HG03135 (cell line): ENCODE results near the gene EFR3B.

Experiments
- ATAC-seq: cut with Tn5 transposase; IDR thresholded peaks from one replicate; pipeline ENCODE4 v1.9.1; 2021; ENCODE audit warnings: mild to moderate bottlenecking, moderate library complexity; ENCODE audit not compliant: unreplicated experiment

Gene EFR3B

DNA sequence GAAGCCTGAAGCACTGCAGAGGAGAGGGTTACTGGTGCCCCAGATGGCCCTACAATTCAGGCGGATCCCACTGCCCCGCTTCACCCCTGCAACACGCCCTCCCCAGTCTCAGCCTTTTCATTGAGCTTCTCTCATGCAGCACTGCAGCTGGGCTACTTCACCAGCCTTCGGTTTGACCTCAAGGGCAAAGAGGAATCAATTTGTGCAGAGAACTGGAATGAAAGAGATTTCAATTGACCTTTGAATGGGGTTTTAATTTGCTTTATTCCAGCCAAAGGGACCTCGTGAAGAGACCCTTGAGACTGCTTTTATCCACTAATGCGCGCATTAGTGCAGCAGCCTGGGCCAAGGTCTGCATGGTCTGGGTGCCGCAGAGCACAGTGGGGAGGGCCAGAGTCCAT lies 135.3 kb downstream of the EFR3B start:
- ATAC-seq, result no peak

- ATAC-seq, result no peak
These were observed 137.1 kb downstream of the EFR3B start for GRCh38 chr2:25178976-25179375.

DNA sequence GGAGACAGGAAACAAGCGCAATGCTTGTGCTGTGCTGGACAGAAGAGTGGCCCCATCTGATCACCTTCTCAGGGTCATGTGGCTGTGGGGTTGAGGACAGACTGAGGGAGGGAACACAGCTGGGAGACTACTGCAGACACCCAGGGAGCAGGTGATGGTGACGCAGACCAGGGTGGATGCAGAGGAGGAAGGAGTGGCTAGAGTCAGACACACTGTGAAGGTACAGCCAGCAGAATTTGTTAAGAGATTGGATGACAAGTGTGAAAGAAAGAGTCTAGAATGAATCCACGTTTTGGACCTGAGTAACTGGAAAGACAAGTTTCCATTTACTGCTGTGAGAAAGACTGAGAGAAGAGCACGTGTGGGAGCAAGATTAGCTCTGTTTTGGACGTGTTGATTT lies 142.4 kb downstream of the EFR3B start:
- ATAC-seq, result no peak

GRCh38 chr2:25187729-25188350 lies 146.0 kb downstream of the EFR3B start:
- no peak for ATAC-seq

DNA sequence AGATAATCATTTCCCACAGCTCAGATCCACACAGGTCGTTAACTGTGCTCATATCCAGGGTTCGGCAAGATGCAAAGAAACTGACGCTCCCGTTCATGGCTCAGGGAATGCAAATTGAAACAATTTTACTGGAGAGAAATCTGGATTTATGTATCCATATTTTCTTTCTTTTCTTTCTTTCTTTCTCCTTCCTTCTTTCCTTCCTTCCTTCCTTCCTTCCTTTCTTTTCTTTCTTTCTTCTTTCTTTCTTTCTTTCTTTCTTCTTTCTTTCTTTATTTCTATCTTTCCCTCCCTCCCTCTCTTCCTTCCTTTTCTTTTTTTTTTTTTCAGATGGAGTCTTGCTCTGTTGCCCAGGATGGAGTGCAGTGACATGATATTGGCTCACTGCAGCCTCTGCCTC lies 146.5 kb downstream of the EFR3B start:
- ATAC-seq, result no peak

DNA sequence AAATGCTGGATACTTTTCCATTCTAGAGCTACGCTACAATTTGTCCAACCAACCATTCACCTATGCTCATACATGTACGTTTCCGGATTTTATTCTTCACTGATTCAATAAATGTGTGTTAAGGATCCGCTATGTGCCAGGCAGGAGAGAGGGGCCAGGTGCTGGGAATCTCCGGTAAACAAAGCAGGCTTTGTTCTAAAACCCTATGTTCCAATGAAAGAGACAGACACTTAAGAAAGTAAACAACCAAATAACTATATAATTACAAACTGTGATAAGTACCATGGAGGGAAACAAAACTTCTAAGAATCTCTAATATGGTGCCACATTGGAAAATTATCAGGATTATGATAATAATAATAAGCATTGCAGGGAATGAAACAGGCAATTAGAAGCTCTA lies 148.7 kb downstream of the EFR3B start:
- no peak for ATAC-seq

DNA sequence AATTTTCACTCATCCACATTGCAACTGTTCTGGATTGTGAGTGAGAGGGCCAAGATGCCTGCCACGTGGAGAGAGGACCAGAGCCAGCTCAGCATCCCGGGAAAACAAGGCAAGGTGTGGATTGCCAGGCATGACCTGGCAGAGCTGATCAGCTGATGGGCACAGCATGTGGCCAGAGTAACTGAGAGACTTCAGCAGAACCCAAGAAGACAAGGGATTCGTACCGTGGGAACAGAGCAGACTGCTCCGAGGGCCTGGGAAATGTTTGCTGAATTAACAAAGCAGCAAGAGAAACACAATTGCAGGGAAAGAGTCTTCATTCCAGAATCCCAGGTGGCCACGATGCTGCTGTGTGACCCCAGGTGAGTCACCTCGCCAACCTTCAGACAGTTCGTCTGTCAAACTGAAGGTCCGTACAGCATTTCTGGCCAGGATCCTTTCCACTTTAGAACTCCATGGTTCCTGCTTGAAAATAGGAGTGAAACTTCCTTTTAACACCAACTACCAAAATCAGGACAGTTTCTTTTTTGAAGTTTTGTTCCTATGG lies 152.8 kb downstream of the EFR3B start:
- no peak for ATAC-seq

DNA sequence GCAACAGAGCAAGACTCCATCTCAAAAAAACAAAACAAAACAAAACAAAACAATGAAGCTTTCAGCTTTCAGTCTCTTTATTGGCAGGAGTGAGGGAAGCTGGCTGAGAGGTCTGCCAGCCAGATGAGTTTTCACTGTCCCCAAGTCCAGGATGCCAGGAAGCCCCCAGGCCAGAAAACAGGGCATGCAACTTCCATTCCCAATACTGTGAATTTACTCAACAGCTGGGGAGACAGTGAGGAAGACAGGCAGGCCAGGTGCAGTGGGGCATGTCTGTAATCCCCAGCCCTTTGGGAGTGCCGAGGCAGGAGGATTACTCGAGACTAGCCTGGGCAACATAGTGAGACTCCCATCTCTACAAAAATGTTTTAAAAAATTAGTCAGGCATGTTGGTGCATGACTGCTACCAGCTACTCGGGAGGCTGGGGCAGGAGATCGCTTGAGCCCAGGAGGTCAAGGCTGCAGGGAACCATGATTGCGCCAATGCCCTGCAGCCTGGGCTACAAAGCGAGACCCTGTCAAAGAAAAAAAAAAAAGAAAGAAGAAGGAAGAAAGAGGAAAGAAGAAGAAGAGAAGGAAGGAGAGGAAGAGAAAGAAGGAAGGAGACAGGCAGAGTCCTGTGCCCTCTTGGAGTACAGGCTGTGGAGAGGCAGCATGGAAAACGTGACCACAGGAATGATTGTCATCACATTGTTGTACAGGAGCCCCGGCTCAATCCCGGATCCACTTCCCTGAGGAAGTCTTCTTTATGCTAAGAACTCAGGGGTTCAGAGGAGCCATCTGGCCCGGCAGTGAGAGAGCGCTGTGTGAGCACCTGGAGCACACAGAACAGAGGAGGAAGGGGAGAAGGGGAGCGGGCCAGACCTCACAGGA lies 155.7 kb downstream of the EFR3B start:
- no peak for ATAC-seq

DNA sequence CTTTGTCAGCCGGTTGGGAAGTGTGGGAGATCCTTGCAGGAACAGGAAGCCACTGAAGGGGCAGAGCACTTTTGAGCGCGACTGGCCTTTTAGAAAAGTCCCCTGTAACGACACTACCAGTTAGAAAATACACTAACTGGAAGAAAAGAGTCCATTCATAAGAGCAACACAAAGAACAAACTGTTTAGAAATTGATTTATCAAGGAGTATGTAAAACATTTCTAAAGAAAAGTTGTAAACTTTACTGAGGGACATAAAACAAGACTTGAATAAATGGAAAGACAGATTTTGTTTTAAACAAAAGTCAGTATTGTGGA lies 156.3 kb downstream of the EFR3B start:
- no peak for ATAC-seq

GRCh38 chr2:25198576-25198975 lies 156.7 kb downstream of the EFR3B start:
- ATAC-seq, result no peak

DNA sequence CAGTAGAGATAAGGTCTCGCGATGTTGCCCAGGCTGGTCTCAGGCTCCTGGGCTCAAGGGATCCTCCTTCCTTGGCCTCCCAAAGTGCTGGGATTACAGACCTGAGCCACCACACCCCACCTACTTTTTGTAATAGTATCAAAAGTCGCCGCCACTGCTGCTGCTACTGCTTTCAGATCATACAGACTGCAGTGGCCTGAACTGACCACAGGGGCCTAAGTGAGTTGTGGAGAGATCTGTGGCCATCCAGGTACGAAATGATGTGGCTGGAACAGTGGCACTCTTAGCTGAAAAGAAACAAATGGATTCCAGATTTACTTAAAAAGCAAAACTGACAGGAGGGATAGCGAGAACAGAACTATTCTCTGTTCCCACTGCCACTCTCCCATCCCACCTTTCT lies 159.4 kb downstream of the EFR3B start:
- no peak for ATAC-seq

DNA sequence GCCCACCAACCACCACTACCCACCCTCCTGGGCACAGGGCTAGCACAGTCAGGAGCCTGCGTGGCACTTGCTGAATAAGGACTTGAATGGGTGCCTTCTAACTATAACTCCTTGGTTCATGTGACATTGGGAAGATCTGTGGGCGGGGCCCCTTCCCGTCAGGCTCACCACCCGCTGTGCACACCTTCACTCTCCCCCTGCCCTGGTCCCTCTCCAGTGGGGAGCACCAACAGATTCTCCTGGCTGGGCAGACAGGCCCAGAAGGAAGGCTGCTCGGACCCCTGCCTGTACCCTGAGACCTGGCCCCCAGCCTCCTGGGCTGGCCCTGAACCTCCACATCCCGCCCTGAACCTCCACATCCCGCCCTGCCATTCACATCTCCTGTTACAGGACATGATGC lies 159.9 kb downstream of the EFR3B start:
- ATAC-seq, result no peak

DNA sequence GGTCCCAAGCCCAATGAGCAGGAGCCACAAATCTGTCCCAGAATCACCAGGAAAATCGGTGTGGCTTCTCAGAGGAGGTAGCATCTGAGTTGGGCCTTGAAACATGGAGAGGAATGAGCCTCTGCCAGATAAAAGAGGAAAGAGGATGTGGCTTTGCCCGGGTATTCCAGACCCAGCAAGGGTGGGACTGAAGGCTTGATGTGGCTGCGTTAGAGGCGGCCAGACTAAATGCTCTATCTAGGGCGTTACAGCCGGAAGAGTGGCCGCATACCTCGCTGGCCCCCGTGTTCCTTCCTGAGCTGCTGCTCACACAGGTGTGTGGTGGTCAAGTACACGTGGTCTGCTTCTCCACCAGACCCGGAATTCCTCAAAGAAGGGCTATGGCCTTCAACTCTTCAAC lies 160.4 kb downstream of the EFR3B start:
- ATAC-seq, result no peak

GRCh38 chr2:25204190-25204838 lies 162.4 kb downstream of the EFR3B start:
- ATAC-seq, result no peak

- ATAC-seq, result no peak
These were observed 165.2 kb downstream of the EFR3B start for GRCh38 chr2:25207078-25207545.
